NT2/D1 (cell line): Measurements from ENCODE around the gene MMP2.

Experiments
- SUZ12 ChIP-seq: IDR thresholded peaks from 2 replicates; pipeline ENCODE4 v1.6.1; 2011; ENCODE audit not compliant: insufficient read length, insufficient read depth; ENCODE audit errors: extremely low read depth
- YY1 ChIP-seq: IDR thresholded peaks from 2 replicates; pipeline ENCODE4 v1.6.1; 2011; ENCODE audit not compliant: insufficient read length, insufficient read depth
- ZNF274 ChIP-seq: IDR thresholded peaks from 2 replicates; pipeline ENCODE4 v1.6.1; 2011; ENCODE audit warnings: mild to moderate bottlenecking, low read depth, low read length

- TF ChIP-seq ZNF274 (no peak), SUZ12 (no peak), YY1 (no peak)
Observed at GRCh38 chr16:55444754-55445485, 34.1 kb upstream of the MMP2 start.
